ENCODE data around the gene CAPN2.

Gene CAPN2

DNA sequence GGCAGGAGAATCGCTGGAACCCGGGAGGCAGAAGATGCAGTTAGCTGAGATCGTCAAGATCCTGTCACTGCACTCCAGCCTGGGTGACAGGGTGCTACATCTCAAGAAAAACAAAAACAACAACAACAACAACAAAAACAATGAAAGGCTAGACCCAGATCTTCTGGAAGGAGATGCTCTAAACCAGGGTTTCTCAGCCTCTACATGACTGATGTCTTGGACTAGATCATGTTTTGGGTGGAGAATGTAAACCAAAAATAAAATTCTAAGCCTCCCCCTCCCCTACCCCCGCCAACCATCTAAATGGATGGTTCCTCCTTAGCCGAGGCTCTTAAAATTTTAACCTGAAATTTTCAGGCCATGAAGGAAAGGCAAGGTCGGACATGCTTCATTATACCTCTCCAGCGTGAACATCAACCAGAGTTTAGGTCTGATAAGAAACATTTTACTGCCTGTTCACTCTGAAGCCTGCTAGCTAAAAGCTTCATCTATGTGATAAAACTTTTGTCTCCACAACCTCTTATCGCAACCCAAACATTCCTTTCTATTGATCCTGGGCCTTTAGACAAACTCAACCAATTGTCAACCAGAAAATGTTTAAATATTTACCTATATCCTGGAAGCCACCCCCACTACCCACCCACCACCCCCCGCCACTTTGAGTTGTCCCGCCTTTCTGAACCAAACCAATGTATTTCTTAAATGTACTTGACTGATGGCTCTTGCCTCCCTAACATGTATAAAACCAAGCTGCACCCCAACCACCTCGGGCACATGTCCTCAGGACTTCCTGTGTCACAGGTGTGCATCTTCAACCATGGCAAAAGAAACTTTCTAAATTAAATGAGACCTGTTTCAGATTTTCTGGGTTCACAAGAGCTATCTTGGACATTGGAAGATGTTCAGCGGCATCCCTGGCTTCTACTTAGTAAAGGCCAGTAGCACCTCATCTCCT lies 1.9 kb upstream of the CAPN2 start:
- Histone ChIP-seq H3K4me3 (no peak overlapping the region), H3K4me2 (no peak overlapping the region), H4K20me1 (no peaks in the 10 kb centered on the region), H3K9me3 (no peaks in the 10 kb centered on the region), H3K36me3 (no peaks in the 10 kb centered on the region), H3K9ac (no peak overlapping the region), H3K27ac (no peak overlapping the region), H3K4me1 (peaks cover 32% of the 10 kb centered on the region), H3K27me3 (no peaks in the 10 kb centered on the region)
- TF ChIP-seq Cebpa-rat (IDR thresholded peaks at IDR 0.05): no peak

DNA sequence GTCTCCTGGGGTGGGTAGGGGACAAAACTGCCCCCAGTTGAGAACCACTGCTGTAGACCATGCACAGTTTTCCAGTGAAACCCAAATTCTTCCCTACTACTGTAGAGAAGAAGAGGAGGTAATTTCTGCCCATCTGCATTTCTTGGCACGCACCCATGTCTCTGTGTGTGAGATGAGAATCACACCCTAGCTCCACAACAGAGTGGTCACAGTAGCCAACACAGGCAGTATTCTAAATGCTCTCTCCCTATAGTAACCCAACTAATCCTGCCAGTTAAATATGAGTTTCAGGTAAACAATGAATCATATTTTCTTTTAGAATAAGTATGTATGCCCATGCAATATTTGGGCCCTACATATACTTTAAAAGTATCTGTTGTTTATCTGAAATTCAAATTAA lies 1.2 kb upstream of the CAPN2 start:
- Histone ChIP-seq H3K4me1 (peaks cover 34% of the 10 kb centered on the region), H3K4me3 (no peak overlapping the region), H3K9ac (no peak overlapping the region), H3K27ac (no peak overlapping the region), H3K9me3 (no peaks in the 10 kb centered on the region), H4K20me1 (no peaks in the 10 kb centered on the region), H3K27me3 (no peaks in the 10 kb centered on the region), H3K36me3 (no peaks in the 10 kb centered on the region), H3K4me2 (no peak overlapping the region)
- no peak for TF ChIP-seq Cebpa-rat (IDR thresholded peaks at IDR 0.05)

DNA sequence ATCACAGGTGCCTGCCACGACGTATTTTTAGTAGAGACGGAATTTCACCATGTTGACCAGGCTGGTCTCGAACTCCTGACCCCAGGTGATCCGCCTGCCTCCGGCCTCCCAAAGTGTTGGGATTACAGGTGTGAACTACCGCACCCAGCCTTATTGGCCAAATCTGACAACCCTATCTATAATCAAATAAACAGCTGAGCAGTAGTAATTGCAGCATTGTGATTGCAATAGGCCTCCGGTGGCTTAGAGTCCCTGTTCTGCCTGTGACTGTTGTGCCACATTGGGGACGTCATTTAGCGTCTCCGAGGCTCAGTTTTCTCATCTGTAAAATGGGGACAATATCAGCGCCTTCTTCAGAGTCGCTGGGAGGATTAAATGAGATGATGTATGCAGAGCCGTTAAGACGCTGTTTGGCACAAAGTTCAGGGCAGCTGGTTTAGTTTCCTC lies 569 bp upstream of the CAPN2 start:
- Histone ChIP-seq H4K20me1 (no peaks in the 10 kb centered on the region), H3K27me3 (no peaks in the 10 kb centered on the region), H3K4me3 (peak overlapping the region; percentile 89), H3K27ac (no peak overlapping the region), H3K36me3 (no peaks in the 10 kb centered on the region), H3K9ac (peak overlapping the region; percentile 95; the same call in 1 of the 2 replicates), H3K4me1 (peaks cover 34% of the 10 kb centered on the region), H3K9me3 (no peaks in the 10 kb centered on the region), H3K4me2 (peak overlapping the region; percentile 93)
- no peak for TF ChIP-seq Cebpa-rat (IDR thresholded peaks at IDR 0.05)

DNA sequence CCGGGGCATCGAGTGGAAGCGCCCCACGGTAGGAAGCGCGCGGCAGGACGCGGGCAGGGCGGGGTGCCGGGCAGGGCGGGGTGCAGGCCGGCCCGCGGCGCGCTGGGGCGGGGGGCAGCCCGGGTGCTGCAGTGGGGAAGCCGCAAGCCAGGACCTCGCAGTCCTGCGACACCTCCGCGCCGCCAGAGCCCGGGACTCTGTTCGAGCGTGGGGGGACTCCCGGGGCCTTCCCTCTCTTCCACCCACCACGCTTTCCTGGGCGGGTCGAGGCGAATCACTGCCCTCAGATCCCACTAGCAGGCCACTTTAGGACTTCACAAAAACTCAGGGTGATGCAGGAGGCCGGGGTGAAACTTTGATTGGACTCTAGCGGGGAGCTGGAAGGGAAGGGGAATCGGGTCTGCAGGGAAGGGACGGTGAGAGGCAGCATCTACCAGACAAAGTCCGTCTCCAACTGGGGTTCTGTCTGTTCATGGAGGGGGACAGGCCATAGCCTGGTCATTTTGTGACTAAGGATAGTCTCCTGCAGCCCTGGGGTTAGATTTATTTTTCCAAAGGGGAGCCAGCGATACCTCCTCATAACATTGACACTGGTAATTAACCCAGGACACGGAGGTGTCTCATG lies 623 bp downstream of the CAPN2 start:
- H3K4me2 ChIP-seq: peak overlapping the region; percentile 93
- H3K27me3 ChIP-seq: no peaks in the 10 kb centered on the region
- H3K4me1 ChIP-seq: peaks cover 36% of the 10 kb centered on the region
- H3K9me3 ChIP-seq: no peaks in the 10 kb centered on the region
- peak overlapping the region; percentile 89 for H3K4me3 ChIP-seq
- peak overlapping the region; percentile 94 for H3K27ac ChIP-seq
- peak overlapping the region; percentile 95 for H3K9ac ChIP-seq
- no peaks in the 10 kb centered on the region for H4K20me1 ChIP-seq
- peaks cover 11% of the 10 kb centered on the region for H3K36me3 ChIP-seq
- TF ChIP-seq Cebpa-rat (IDR thresholded peaks at IDR 0.05): no peak

DNA sequence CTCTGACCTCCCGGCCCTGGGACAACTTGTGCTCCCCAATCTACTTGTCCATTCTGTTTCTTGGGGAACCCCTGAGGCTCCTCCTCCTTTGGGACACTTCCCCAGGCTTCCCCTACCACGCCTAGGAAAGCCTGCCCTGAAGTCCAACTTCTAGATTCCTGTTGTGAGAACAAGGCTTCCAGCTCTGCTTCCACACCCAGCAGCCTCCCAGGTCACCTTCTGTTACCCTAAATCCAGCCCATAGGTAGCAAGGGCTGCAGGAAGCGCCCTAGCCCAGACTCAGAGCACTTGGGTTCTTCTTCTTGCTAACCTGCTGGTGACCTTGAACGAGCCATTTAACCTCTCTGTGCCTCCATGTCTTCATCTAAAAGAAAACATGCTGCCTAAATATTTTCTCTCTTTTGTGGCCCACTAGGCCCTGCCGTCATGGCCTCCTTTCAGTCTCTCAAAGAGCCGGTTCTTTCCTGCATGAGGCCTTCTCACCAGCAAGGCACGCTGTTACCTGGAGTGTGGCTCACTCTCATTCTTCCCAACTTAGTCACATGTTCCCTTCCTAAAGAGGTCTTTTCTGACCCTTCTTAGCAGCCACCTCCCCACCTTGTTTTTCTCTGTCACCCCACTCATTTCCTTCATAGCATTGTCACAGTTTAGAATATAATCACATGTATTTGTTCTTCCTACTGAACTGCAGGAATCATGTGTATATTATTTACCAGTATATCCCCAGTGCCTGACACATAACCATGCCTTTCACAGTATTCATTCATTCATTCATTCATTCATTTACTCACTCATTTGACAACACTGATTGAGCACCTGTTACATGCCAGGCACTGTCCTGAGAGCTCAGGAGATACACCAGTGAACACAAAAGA lies 1.4 kb downstream of the CAPN2 start:
- Histone ChIP-seq H3K27me3 (no peaks in the 10 kb centered on the region), H3K9me3 (no peaks in the 10 kb centered on the region), H3K36me3 (peaks cover 19% of the 10 kb centered on the region), H3K27ac (peak overlapping the region; percentile 94; the same call in 1 of the 2 replicates), H3K4me1 (peaks cover 36% of the 10 kb centered on the region), H3K4me3 (peak overlapping the region; percentile 89), H4K20me1 (no peaks in the 10 kb centered on the region), H3K9ac (peak overlapping the region; percentile 95), H3K4me2 (peak overlapping the region; percentile 93)
- no peak for TF ChIP-seq Cebpa-rat (IDR thresholded peaks at IDR 0.05)

DNA sequence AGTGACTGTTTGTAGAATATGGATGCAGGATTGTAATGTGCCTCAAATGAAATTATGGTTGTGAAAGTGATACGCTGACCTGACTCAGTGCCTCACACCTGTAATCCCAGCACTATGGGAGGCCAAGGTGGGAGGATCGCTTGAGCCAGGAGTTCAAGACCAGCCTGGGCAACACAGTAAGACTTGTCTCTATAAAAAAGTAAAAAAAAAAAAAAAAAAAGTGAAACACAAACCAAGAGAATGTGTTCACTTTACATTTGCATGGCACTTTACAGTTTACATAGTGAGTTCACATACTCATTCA lies 2.0 kb downstream of the CAPN2 start:
- TF ChIP-seq Cebpa-rat (IDR thresholded peaks at IDR 0.05): no peak
- H3K9me3 ChIP-seq: no peaks in the 10 kb centered on the region
- H4K20me1 ChIP-seq: no peaks in the 10 kb centered on the region
- H3K27ac ChIP-seq: no peak overlapping the region
- H3K4me1 ChIP-seq: peaks cover 36% of the 10 kb centered on the region
- H3K4me2 ChIP-seq: 0 out of 2 replicates have a peak overlapping the region, but pooled peaks have one; percentile 93
- no peaks in the 10 kb centered on the region for H3K27me3 ChIP-seq
- no peak overlapping the region for H3K9ac ChIP-seq
- H3K36me3 ChIP-seq: peaks cover 25% of the 10 kb centered on the region
- no peak overlapping the region for H3K4me3 ChIP-seq

DNA sequence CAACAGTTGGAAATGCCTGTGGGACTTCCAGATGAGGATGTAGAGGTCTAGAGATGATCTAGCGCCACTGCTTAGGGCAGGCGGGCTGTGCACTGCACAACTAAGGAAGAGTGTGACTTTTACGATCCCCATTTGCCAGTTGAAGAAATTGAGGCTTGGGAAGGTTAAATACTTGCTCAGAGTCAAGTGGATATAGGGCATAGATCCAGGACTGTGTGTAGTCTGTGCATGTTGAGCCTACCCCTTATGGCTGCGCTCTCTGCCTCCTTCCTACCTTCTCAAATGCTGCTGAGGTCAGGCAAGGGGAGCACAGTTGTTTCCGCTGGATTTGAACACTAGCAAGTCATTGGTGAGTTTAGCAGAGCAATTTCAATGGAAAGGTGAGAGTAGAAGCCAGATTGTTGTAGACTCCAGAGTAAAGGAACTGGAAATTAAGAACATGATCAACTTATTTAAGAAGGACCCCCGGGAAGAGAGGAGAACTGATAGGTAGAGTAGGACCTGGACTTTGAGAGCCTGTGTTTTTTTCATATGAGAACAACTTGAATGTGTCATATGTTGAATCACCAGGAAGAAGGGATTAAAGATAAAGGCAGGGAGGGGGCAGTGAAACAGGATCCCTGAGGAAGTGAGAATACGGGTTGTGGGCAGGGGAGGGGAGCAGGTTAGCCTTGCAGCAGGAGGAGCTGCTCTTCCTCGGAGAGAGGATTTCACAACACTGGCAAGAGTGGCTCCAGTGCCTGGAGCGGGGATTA lies 2.7 kb downstream of the CAPN2 start:
- TF ChIP-seq Cebpa-rat (IDR thresholded peaks at IDR 0.05): no peak
- no peak overlapping the region for H3K9ac ChIP-seq
- H3K27ac ChIP-seq: no peak overlapping the region
- H3K4me1 ChIP-seq: peaks cover 36% of the 10 kb centered on the region
- no peaks in the 10 kb centered on the region for H3K9me3 ChIP-seq
- peak overlapping the region; percentile 21; the same call in 1 of the 2 replicates for H3K4me2 ChIP-seq
- H3K36me3 ChIP-seq: peaks cover 31% of the 10 kb centered on the region
- H4K20me1 ChIP-seq: no peaks in the 10 kb centered on the region
- no peaks in the 10 kb centered on the region for H3K27me3 ChIP-seq
- H3K4me3 ChIP-seq: no peak overlapping the region

DNA sequence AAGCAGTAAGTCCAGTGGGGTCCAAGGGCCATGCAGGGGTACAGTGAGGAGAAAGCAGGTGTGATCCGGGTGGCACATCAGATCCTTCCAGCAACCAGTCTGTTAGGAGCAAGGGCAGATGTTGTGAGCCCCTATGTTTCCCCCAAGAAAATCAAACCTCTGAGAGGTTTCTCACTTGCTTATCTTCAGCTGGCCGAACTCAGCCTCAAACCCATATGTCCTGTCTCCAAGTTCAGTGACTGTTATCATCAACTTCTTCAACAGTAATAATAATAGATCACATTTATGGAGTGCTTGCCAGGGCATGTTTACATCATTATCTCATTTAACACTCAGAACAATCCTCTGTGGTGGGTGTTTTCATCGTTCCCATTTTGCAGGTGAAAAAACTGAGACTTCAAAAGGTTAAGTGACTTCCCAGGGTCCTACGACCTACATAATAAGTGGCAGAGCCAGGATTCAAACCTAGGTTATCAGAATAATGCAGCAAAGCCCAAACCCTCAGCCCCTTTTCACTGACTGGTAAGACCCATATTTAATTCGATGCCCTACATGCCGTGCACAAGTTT lies 3.3 kb downstream of the CAPN2 start:
- H3K4me1 ChIP-seq: peaks cover 36% of the 10 kb centered on the region
- H4K20me1 ChIP-seq: no peaks in the 10 kb centered on the region
- H3K9ac ChIP-seq: 0 out of 2 replicates have a peak overlapping the region, but pooled peaks have one; percentile 5
- H3K27me3 ChIP-seq: no peaks in the 10 kb centered on the region
- no peak overlapping the region for H3K27ac ChIP-seq
- TF ChIP-seq Cebpa-rat (IDR thresholded peaks at IDR 0.05): no peak
- H3K36me3 ChIP-seq: peaks cover 37% of the 10 kb centered on the region
- H3K4me2 ChIP-seq: no peak overlapping the region
- H3K4me3 ChIP-seq: no peak overlapping the region
- H3K9me3 ChIP-seq: no peaks in the 10 kb centered on the region

All from BLaER1 (cell line).